ENCODE results near the gene PHLDB3. TPM values are rescaled to one million over a fixed set of nuclear protein-coding genes. Genes with fewer than 3 reads are reported as not detected.

PHLDB3 gene
- polyA plus RNA-seq, 1 donor from 2014 or later = 5.6 TPM

DNA sequence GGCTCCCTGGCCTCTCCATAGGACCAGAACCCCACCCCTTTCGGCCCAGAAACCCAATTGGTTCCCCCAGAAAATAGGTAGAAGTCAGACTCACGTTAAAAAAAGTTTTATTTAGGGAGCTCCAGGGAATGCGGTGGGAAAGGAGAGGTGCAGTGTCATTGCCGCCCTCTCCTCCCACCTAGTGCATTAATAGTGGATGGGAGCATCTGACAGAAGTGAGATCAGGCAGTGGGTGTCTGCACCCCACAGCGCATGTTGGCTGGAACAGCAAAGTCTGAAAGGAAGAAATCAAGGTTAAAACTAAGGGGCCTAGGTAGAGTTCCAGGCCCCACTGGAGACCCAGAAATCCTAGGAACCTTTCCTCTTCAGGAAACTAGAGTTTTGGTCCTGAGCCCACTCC, 2.1 kb upstream of the PHLDB3 start:
- Histone ChIP-seq H3K27ac (ENCODE audit: low read length) (no peak overlapping the region), H3K4me2 (ENCODE audit: low read length) (no peak overlapping the region), H4K20me1 (ENCODE audit: insufficient read depth) (no peaks in the 10 kb centered on the region), H3K4me3 (ENCODE audit: low read length) (no peak overlapping the region), H3K36me3 (ENCODE audit: insufficient read depth, low read length) (no peaks in the 10 kb centered on the region), H3K9me2 (ENCODE audit: insufficient read depth, low read length) (no peaks in the 10 kb centered on the region), H3K9me3 (ENCODE audit: low read length) (no peaks in the 10 kb centered on the region), H3F3A (ENCODE audit: insufficient read depth, low read length, poor library complexity, severe bottlenecking) (no peaks in the 10 kb centered on the region), H3K9ac (ENCODE audit: low read length) (no peak overlapping the region), H3K27me3 (ENCODE audit: insufficient read depth, low read depth, low read length) (peaks cover 5% of the 10 kb centered on the region), H2AFZ (ENCODE audit: low read depth, low read length) (no peak overlapping the region), H3K79me2 (replicated peaks; ENCODE audit: insufficient read depth, low read length) (no peaks in the 10 kb centered on the region)
- TF ChIP-seq, protein P1, sequence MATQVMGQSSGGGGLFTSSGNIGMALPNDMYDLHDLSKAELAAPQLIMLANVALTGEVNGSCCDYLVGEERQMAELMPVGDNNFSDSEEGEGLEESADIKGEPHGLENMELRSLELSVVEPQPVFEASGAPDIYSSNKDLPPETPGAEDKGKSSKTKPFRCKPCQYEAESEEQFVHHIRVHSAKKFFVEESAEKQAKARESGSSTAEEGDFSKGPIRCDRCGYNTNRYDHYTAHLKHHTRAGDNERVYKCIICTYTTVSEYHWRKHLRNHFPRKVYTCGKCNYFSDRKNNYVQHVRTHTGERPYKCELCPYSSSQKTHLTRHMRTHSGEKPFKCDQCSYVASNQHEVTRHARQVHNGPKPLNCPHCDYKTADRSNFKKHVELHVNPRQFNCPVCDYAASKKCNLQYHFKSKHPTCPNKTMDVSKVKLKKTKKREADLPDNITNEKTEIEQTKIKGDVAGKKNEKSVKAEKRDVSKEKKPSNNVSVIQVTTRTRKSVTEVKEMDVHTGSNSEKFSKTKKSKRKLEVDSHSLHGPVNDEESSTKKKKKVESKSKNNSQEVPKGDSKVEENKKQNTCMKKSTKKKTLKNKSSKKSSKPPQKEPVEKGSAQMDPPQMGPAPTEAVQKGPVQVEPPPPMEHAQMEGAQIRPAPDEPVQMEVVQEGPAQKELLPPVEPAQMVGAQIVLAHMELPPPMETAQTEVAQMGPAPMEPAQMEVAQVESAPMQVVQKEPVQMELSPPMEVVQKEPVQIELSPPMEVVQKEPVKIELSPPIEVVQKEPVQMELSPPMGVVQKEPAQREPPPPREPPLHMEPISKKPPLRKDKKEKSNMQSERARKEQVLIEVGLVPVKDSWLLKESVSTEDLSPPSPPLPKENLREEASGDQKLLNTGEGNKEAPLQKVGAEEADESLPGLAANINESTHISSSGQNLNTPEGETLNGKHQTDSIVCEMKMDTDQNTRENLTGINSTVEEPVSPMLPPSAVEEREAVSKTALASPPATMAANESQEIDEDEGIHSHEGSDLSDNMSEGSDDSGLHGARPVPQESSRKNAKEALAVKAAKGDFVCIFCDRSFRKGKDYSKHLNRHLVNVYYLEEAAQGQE (IDR thresholded peaks at IDR 0.05; ENCODE audit: borderline replicate concordance) = no peak
- TF ChIP-seq, protein P2, sequence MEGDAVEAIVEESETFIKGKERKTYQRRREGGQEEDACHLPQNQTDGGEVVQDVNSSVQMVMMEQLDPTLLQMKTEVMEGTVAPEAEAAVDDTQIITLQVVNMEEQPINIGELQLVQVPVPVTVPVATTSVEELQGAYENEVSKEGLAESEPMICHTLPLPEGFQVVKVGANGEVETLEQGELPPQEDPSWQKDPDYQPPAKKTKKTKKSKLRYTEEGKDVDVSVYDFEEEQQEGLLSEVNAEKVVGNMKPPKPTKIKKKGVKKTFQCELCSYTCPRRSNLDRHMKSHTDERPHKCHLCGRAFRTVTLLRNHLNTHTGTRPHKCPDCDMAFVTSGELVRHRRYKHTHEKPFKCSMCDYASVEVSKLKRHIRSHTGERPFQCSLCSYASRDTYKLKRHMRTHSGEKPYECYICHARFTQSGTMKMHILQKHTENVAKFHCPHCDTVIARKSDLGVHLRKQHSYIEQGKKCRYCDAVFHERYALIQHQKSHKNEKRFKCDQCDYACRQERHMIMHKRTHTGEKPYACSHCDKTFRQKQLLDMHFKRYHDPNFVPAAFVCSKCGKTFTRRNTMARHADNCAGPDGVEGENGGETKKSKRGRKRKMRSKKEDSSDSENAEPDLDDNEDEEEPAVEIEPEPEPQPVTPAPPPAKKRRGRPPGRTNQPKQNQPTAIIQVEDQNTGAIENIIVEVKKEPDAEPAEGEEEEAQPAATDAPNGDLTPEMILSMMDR (IDR thresholded peaks at IDR 0.05; ENCODE audit: poor library complexity, severe bottlenecking) = no peak
- TF ChIP-seq EZH2 (IDR thresholded peaks at IDR 0.05; ENCODE audit: borderline replicate concordance, insufficient read depth, low read length, poor library complexity, severe bottlenecking) = no peak
- TF ChIP-seq RAD21 (conservative IDR thresholded peaks at IDR 0.05) = no peak
- TF ChIP-seq EP300 (conservative IDR thresholded peaks at IDR 0.05; ENCODE audit: poor library complexity, severe bottlenecking) = no peak
- TF ChIP-seq TAF1 (IDR thresholded peaks at IDR 0.05; ENCODE audit: low read depth) = no peak
- no peak for TF ChIP-seq POLR2AphosphoS5 (IDR thresholded peaks at IDR 0.05)
- TF ChIP-seq SMC3 (conservative IDR thresholded peaks at IDR 0.05; ENCODE audit: poor library complexity) = no peak
- no peak for TF ChIP-seq MXI1 (conservative IDR thresholded peaks at IDR 0.05; ENCODE audit: poor library complexity, severe bottlenecking)

DNA sequence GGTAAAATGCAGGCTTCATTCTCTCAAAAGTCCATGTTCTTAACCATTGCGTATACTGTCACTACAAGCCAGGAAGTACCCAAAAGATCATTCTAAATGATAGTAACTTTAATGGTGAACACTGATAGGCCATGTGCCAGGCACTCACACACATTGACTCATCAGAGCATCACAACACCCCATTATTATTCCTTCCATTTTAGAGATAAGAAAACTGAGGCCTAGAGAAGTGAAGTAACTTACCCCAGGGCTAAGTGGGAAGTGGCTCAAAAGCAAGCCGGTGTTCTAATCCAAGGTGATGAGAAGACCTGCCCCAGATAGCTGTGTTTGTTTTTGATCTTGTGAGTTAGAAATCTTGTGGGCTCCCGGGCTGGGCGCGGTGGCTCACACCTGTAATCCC, 1.4 kb upstream of the PHLDB3 start:
- H2AFZ ChIP-seq (ENCODE audit: low read depth, low read length) = no peak overlapping the region
- peaks cover 5% of the 10 kb centered on the region for H3K27me3 ChIP-seq (ENCODE audit: insufficient read depth, low read depth, low read length)
- TF ChIP-seq, protein P2 (IDR thresholded peaks at IDR 0.05; ENCODE audit: poor library complexity, severe bottlenecking) = no peak
- no peaks in the 10 kb centered on the region for H4K20me1 ChIP-seq (ENCODE audit: insufficient read depth)
- H3K9me2 ChIP-seq (ENCODE audit: insufficient read depth, low read length) = no peaks in the 10 kb centered on the region
- H3K79me2 ChIP-seq (replicated peaks; ENCODE audit: insufficient read depth, low read length) = no peaks in the 10 kb centered on the region
- no peaks in the 10 kb centered on the region for H3F3A ChIP-seq (ENCODE audit: insufficient read depth, low read length, poor library complexity, severe bottlenecking)
- H3K9ac ChIP-seq (ENCODE audit: low read length) = no peak overlapping the region
- H3K36me3 ChIP-seq (ENCODE audit: insufficient read depth, low read length) = no peaks in the 10 kb centered on the region
- H3K4me2 ChIP-seq (ENCODE audit: low read length) = no peak overlapping the region
- H3K9me3 ChIP-seq (ENCODE audit: low read length) = no peaks in the 10 kb centered on the region
- H3K4me3 ChIP-seq (ENCODE audit: low read length) = no peak overlapping the region
- H3K27ac ChIP-seq (ENCODE audit: low read length) = no peak overlapping the region

All from neural cell (in vitro differentiated cells).